Measurements from ENCODE around the gene XPO5. TPM values are rescaled to one million over a fixed set of nuclear protein-coding genes. Genes with fewer than 3 reads are reported as not detected.
A peak's percentile ranks its signal among the peaks of the same experiment; 100 is the strongest.

XPO5 gene
- polyA plus RNA-seq (2012; ENCODE audit: insufficient read length, low read depth): 83.2 TPM

DNA sequence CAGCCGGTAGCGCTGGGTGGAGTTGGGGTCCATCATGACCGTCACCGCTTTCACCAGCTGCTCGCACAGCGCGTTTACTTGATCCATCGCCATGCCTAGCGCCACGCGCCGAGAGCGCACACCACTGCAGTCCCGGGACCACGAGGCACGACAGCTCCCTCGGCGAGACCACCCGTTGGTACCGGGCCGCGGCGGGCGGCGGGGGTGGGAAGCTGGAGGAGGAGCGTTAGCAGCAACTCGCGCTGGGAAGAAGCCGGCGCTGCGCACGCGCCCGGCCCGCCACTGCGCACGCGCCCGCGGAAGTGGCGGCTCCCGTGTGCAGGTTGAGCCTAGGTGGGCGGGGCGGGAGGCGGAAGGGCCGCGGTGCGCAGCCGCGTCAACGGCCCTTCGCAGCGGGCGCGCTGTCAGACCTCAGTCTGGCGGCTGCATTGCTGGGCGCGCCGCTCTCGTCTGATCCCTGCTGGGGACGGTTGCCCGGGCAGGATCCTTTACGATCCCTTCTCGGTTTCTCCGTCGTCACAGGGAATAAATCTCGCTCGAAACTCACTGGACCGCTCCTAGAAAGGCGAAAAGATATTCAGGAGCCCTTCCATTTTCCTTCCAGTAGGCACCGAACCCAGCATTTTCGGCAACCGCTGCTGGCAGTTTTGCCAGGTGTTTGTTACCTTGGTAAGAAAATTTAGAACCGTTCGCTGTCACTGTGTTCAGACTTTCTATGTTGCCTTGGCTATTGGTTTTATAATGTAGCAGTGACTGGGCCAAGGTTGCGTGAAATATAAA lies at the start of gene XPO5, which contains the start of gene POLH:
Gene XPO5, minus strand, starts transcription at position 267 of the 780 bp plus-strand sequence. Its CDS starts 174 bp downstream, at position 93.
Gene POLH, plus strand, starts transcription at position 414 of the 780 bp plus-strand sequence. CDS start 6,135 bp downstream, outside the sequence.
- TF ChIP-seq, protein P1, sequence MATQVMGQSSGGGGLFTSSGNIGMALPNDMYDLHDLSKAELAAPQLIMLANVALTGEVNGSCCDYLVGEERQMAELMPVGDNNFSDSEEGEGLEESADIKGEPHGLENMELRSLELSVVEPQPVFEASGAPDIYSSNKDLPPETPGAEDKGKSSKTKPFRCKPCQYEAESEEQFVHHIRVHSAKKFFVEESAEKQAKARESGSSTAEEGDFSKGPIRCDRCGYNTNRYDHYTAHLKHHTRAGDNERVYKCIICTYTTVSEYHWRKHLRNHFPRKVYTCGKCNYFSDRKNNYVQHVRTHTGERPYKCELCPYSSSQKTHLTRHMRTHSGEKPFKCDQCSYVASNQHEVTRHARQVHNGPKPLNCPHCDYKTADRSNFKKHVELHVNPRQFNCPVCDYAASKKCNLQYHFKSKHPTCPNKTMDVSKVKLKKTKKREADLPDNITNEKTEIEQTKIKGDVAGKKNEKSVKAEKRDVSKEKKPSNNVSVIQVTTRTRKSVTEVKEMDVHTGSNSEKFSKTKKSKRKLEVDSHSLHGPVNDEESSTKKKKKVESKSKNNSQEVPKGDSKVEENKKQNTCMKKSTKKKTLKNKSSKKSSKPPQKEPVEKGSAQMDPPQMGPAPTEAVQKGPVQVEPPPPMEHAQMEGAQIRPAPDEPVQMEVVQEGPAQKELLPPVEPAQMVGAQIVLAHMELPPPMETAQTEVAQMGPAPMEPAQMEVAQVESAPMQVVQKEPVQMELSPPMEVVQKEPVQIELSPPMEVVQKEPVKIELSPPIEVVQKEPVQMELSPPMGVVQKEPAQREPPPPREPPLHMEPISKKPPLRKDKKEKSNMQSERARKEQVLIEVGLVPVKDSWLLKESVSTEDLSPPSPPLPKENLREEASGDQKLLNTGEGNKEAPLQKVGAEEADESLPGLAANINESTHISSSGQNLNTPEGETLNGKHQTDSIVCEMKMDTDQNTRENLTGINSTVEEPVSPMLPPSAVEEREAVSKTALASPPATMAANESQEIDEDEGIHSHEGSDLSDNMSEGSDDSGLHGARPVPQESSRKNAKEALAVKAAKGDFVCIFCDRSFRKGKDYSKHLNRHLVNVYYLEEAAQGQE (IDR thresholded peaks at IDR 0.05; ENCODE audit: insufficient read depth in 1 of 2, low read depth in 2 of 2, low read length in 2 of 2): peak in 1 of 2 experiments; percentile 62; a peak in 1 of 4 replicates
- TF ChIP-seq TAF1 (IDR thresholded peaks at IDR 0.05; ENCODE audit: borderline replicate concordance, insufficient read depth, low read length) (peak; percentile 99), POLR2AphosphoS5 (IDR thresholded peaks at IDR 0.05; ENCODE audit: low read depth, low read length) (peak; percentile 98), FOXP2 (optimal IDR thresholded peaks at IDR 0.05; ENCODE audit: borderline replicate concordance, extremely low read depth, extremely low read length, insufficient read depth) (peak; percentile 49), SIN3A (IDR thresholded peaks at IDR 0.05; ENCODE audit: borderline replicate concordance, insufficient read depth, low read length) (peak; percentile 62; the same call in 1 of the 2 replicates)

DNA sequence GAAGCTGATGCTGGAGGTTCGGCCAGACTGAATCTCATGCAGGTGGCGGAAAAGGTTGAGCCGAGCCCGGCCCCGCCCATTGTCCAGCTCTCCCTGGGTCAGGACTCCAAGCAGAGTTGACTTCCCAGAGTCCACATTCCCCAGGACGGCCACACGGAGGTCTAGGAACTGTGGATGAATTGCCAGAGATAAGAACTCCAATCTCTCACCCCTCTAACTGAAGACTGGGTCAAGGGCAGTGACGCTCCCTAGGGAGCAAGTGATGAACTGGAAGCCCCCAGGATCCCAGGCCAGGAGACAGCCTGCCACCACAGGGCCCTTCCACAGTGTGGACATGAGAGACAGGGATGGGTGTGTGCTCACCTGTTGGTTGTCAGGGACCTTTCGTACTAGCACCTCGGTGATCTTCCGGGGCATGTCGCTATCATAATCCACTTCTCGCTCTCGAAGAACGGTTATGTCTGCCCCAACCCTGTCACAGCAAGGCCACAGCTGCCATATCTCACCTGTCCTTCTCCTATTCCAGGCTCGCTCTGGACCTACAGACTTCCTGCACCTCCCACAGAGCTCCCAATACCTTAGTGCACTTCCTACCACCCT lies 49.7 kb upstream of the XPO5 start:
- TF ChIP-seq SIN3A (IDR thresholded peaks at IDR 0.05; ENCODE audit: borderline replicate concordance, insufficient read depth, low read length) (no peak), TAF1 (IDR thresholded peaks at IDR 0.05; ENCODE audit: borderline replicate concordance, insufficient read depth, low read length) (no peak), FOXP2 (optimal IDR thresholded peaks at IDR 0.05; ENCODE audit: borderline replicate concordance, extremely low read depth, extremely low read length, insufficient read depth) (no peak), POLR2AphosphoS5 (IDR thresholded peaks at IDR 0.05; ENCODE audit: low read depth, low read length) (no peak)
- TF ChIP-seq, protein P1 (IDR thresholded peaks at IDR 0.05; ENCODE audit: insufficient read depth in 1 of 2, low read depth in 2 of 2, low read length in 2 of 2): no peak

DNA sequence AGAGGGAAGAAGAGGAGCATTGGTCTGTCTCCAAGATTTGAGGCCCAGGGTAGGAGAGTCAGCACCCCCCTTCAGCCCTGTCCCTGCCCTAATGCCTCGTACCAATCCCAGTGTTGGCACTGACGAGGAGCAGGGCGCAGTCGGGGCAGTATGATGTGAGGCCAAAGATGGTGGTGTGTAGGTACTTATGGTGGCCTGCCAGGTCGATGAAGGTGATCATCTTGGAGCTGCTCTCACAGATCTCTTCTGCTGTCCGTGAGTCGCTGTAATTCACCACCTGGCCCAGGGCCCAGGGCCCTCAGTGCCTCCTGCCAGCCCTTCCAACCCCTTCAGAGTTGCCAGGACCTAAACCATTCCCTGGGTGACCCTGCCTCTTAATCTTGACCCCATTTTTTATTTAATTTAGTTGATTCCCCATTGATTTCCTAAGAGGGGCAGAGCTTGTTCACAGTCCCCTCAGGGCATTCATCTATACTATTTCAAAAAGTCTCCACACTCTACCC lies 49.0 kb upstream of the XPO5 start:
- TF ChIP-seq, protein P1 (IDR thresholded peaks at IDR 0.05; ENCODE audit: insufficient read depth in 1 of 2, low read depth in 2 of 2, low read length in 2 of 2): no peak
- TF ChIP-seq POLR2AphosphoS5 (IDR thresholded peaks at IDR 0.05; ENCODE audit: low read depth, low read length) (no peak), TAF1 (IDR thresholded peaks at IDR 0.05; ENCODE audit: borderline replicate concordance, insufficient read depth, low read length) (no peak)

DNA sequence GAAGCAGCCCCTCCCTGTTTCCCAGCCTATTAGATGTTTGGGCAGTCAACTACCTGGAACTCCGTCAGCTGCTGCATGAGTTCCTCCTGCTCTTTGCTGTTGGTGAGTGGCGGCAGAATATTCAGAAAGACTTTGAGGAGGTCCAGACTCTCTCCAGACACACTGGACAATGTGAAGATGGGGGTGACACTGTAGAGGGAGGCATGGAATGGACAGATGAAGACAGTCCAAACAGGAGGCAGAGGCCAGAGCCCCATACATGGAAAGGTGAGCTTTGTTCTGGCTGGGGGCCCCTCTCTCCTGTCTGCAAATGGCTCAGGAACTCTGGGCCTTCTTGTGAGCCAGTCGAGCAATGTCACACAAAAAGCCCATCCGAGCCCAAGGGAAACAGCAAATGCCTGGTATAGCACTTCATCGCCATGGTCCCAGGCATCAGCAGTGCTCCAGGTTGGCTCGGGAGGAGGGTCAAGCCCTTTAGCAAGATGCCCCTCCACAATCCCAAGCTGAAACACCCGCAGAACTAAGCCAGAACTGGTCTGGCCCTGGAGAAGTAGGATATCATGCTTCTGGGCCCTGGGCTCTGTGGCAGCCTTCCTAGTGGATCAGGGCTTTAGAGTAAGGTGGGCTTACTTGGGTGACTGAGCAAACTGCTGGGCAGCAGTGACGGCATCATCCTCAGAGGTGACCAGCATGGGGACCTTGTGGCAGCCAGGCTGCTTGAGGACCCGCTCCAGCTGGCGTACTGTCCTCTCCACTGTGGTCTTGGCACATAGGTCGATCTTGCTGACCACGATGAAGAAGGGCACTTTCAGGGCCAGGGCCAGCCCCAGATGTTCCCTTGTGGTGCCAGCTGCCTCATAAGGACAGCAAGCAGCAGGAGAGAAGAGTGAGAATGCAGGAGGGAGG lies 48.3 kb upstream of the XPO5 start:
- TF ChIP-seq, protein P1 (IDR thresholded peaks at IDR 0.05; ENCODE audit: insufficient read depth in 1 of 2, low read depth in 2 of 2, low read length in 2 of 2): no peak
- TF ChIP-seq SIN3A (IDR thresholded peaks at IDR 0.05; ENCODE audit: borderline replicate concordance, insufficient read depth, low read length) (no peak), FOXP2 (optimal IDR thresholded peaks at IDR 0.05; ENCODE audit: borderline replicate concordance, extremely low read depth, extremely low read length, insufficient read depth) (no peak), POLR2AphosphoS5 (IDR thresholded peaks at IDR 0.05; ENCODE audit: low read depth, low read length) (no peak), TAF1 (IDR thresholded peaks at IDR 0.05; ENCODE audit: borderline replicate concordance, insufficient read depth, low read length) (no peak)

Data from PFSK-1 (cell line).